Epithelial cell of proximal tubule (primary cell): ENCODE data around the gene HTR4. TPM values are rescaled to one million over a fixed set of nuclear protein-coding genes. Genes with fewer than 3 reads are reported as not detected.

Source experiments
- DNase-seq: peaks from one replicate; pipeline ENCODE4 v3.0.0-alpha.2; 2011; ENCODE audit warnings: low read depth
- H3K4me3 ChIP-seq: 2 replicates; pipeline ENCODE4 v1.5.1; 2011; ENCODE audit warnings: low read depth, mild to moderate bottlenecking, low read length
- total RNA-seq: library from RNA; depleted of rRNA; stranded (reverse); fragments of >200 nt; gene quantifications from 2 replicates; pipeline ENCODE4 v1.2.3, GENCODE V29; 2015
- TF ChIP-seq, protein P1 (sequence below): conservative IDR thresholded peaks from 2 replicates; pipeline ENCODE4 v1.5.1; 2012; ENCODE audit warnings: low read depth, mild to moderate bottlenecking, low read length

The HTR4 gene
- total RNA-seq, 1 donor from 2014 or later = not detected

DNA sequence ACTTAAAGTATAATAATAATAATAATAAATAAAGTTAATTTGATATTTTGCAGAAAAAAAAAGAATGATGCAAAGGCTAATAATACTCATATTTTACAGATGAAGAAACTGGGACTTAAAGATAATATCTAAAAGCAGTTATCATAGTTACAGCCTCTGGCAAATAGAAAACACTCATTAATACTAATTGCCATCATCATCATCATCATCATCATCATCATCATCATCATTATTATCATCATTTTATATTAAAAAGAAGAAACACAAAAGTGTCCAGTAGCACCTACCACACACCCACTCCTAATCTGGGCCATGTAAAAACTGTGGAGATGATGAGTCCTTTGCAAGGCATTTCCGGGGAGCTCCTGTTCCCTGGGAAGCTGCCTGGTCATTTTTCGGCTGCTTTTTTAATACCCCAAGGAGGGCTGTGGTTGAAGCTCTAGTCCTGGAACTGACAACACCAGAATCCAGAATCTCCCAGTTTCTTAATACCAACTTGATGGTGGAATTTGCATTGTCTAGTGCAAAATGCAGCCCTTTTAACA is 70.8 kb downstream of the HTR4 start:
- no peak overlapping the region for H3K4me3 ChIP-seq
- no peak for DNase-seq
- TF ChIP-seq, protein P1, sequence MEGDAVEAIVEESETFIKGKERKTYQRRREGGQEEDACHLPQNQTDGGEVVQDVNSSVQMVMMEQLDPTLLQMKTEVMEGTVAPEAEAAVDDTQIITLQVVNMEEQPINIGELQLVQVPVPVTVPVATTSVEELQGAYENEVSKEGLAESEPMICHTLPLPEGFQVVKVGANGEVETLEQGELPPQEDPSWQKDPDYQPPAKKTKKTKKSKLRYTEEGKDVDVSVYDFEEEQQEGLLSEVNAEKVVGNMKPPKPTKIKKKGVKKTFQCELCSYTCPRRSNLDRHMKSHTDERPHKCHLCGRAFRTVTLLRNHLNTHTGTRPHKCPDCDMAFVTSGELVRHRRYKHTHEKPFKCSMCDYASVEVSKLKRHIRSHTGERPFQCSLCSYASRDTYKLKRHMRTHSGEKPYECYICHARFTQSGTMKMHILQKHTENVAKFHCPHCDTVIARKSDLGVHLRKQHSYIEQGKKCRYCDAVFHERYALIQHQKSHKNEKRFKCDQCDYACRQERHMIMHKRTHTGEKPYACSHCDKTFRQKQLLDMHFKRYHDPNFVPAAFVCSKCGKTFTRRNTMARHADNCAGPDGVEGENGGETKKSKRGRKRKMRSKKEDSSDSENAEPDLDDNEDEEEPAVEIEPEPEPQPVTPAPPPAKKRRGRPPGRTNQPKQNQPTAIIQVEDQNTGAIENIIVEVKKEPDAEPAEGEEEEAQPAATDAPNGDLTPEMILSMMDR = no peak

DNA sequence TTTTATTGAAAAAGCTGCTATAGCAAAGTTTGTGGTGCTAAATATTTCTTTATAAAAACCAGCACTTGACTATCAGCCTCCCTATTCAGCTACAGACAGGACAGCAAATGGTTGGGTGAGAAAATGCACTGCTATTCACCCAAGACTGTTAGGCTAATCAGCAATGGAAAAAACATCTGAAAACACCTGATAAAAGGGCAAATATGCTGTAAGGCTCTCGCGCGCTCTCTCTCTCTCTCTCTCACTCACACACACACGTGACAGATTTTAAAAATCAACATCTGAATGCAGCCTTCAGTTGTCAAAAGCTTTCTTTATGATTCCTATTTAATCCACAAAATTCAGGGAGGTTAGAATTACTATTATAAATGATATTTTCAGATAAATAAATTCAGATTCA is 80.2 kb downstream of the HTR4 start:
- DNase-seq = no peak
- no peak overlapping the region for H3K4me3 ChIP-seq
- TF ChIP-seq, protein P1 = no peak

DNA sequence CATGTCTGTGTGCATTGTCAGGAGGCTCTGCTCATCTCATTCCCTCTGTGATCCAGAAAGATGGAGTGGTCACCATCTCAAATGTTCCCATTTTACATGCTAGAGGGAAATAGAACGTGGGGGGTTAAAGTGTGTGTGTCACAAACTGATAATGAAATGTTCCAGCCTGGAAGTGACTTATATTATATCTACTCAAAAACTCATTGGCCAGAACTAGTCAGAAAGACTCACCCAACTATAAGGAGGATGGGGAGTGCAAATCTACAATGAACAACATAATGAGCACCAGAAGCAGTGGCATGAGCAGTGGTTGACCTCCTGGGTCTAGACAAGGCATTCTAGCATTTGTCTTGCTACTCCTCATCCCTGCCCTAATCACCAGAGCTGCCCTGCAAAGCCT is 81.0 kb downstream of the HTR4 start:
- H3K4me3 ChIP-seq = no peak overlapping the region
- TF ChIP-seq, protein P1 = no peak
- no peak for DNase-seq

DNA sequence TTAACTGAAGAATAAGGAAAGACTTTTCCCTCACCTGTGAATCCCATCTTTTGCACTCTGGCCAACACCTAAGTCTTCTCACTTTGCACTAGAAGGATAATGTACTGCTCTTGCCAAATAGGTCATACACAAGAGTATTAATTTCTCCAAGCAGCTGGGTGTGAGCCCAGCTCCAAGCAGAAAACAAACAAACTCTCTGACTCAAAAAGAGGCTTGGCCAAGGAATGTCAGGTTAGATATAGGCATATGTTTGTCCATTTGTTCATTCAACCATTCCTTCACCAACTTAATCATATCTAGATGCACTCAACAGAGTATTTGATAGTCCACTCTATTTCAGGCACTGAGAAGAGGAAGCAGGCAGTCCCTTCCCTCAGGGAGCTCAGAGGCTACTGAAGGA is 84.4 kb downstream of the HTR4 start:
- DNase-seq = no peak
- no peak overlapping the region for H3K4me3 ChIP-seq
- TF ChIP-seq, protein P1 = no peak

DNA sequence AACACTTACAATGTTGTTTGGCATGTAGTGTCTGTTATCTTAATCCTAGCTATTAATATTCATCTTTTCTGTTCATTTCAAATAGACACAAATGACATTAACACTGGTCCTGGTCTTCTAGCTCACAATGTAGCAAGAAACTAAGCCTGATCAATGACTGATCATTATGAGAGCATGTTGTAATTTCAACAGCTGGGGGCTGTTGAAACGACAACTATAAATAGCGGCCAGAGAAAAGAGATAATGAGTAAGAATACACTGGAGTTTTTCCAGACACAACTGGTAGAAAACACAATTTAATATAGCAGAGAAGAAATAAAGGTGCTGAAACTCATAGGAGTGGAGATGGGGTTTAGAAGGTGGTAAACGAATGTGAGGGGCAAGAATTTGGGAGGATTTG is 89.2 kb downstream of the HTR4 start:
- no peak overlapping the region for H3K4me3 ChIP-seq
- no peak for DNase-seq
- TF ChIP-seq, protein P1 = no peak

DNA sequence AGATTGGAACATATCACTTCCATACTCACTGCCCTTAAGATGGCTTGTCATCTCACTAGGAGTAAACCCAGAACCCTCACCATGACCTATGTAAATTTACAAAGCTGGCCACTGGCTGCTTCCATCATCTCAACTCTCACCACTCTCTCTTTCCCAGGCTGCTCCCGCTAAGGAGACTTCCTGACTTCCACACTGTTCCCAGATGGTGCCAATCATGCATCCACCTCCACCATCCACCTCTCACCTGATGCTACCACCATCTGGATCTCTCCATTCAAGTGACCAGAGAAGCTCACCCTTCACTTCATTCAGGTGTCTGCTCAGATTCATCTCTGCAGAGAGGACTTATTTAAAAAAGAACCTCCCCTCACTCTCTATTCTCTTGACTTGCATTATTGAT is 91.3 kb downstream of the HTR4 start:
- no peak for DNase-seq
- TF ChIP-seq, protein P1 = no peak
- no peak overlapping the region for H3K4me3 ChIP-seq

DNA sequence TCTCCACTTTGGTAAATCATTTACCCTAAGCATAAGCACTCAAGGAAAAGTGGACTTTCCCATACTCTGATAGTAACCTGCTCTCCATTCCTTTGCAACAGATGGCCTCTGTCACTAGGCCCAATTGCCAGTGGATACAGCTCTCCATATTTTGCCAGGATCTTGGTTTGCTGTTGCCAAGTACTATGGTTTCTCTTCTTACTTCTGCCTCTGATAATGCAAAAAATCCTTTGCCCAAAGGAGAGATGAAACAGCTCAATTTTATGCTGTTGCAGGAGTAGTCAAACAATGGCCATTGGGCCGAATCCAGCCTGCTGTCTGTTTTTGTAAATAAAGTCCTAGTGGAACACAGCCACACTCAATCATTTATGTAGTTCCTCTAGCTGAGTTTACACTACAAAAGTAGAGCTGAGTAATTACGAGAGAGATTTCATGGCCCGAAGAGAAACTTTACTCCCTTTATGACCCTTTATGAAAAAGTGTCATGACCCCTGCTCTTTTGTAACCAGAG is 92.5 kb downstream of the HTR4 start:
- no peak overlapping the region for H3K4me3 ChIP-seq
- DNase-seq = no peak
- TF ChIP-seq, protein P1 = no peak
